H9 (cell line): ENCODE data around the gene ATG5. TPM values are rescaled to one million over a fixed set of nuclear protein-coding genes. Genes with fewer than 3 reads are reported as not detected.

Experiments
- DNase-seq: peaks from one replicate; pipeline ENCODE4 v3.0.0-alpha.2; 2017
- H2AFZ ChIP-seq: one replicate; pipeline ENCODE4 v1.6.1; 2013; ENCODE audit warnings: mild to moderate bottlenecking, low read length, control low read depth, moderate library complexity
- H2AK5ac ChIP-seq: 2 replicates; pipeline ENCODE4 v1.6.1; 2013; ENCODE audit warnings: low read length, control low read depth, mixed read lengths; ENCODE audit not compliant: insufficient read length
- H2BK120ac ChIP-seq: one replicate; pipeline ENCODE4 v1.6.1; 2013; ENCODE audit warnings: low read depth, mild to moderate bottlenecking, low read length, control low read depth, inconsistent platforms; ENCODE audit not compliant: poor library complexity, severe bottlenecking
- H2BK12ac ChIP-seq: 2 replicates; pipeline ENCODE4 v1.6.1; 2013; ENCODE audit warnings: low read length, control low read depth, mixed read lengths, low read depth; ENCODE audit not compliant: insufficient read length
- H2BK15ac ChIP-seq: 2 replicates; pipeline ENCODE4 v1.6.1; 2013; ENCODE audit warnings: low read depth, low read length, control low read depth
- H2BK20ac ChIP-seq: one replicate; pipeline ENCODE4 v1.6.1; 2013; ENCODE audit warnings: low read depth, mild to moderate bottlenecking, low read length, control low read depth, inconsistent platforms; ENCODE audit not compliant: poor library complexity, severe bottlenecking
- H2BK5ac ChIP-seq: 2 replicates; pipeline ENCODE4 v1.6.1; 2013; ENCODE audit warnings: low read length, control low read depth, mixed read lengths; ENCODE audit not compliant: insufficient read length
- H3K14ac ChIP-seq: 2 replicates; pipeline ENCODE4 v1.6.1; 2013; ENCODE audit warnings: low read length, control low read depth; ENCODE audit not compliant: insufficient read depth
- H3K18ac ChIP-seq: 2 replicates; pipeline ENCODE4 v1.6.1; 2013; ENCODE audit warnings: low read depth, mild to moderate bottlenecking, mixed read lengths, low read length, control low read depth; ENCODE audit not compliant: insufficient read length
- H3K23ac ChIP-seq: 2 replicates; pipeline ENCODE4 v1.6.1; 2013; ENCODE audit warnings: low read length, control low read depth, mixed read lengths, low read depth; ENCODE audit not compliant: insufficient read length
- H3K23me2 ChIP-seq: 2 replicates; pipeline ENCODE4 v1.6.1; 2013; ENCODE audit warnings: low read depth, mild to moderate bottlenecking, mixed read lengths, low read length, control low read depth; ENCODE audit not compliant: insufficient read length, poor library complexity, severe bottlenecking
- H3K27ac ChIP-seq: 2 replicates; pipeline ENCODE4 v1.5.1; 2013; ENCODE audit warnings: low read length, control low read depth, mixed read lengths, low read depth; ENCODE audit not compliant: insufficient read length
- H3K27me3 ChIP-seq: 2 replicates; pipeline ENCODE4 v1.6.1; 2013; ENCODE audit warnings: low read length, control low read depth, inconsistent platforms; ENCODE audit not compliant: insufficient read depth
- H3K4ac ChIP-seq: 2 replicates; pipeline ENCODE4 v1.6.1; 2013; ENCODE audit warnings: low read depth, mild to moderate bottlenecking, control low read depth, inconsistent platforms, low read length, moderate library complexity
- H3K4me1 ChIP-seq: 2 replicates; pipeline ENCODE4 v1.6.1; 2013; ENCODE audit warnings: low read length, control low read depth, inconsistent platforms; ENCODE audit not compliant: insufficient read depth
- H3K4me2 ChIP-seq: 2 replicates; pipeline ENCODE4 v1.6.1; 2013; ENCODE audit warnings: low read length, control low read depth, mixed read lengths; ENCODE audit not compliant: insufficient read length, insufficient read depth
- H3K56ac ChIP-seq: 2 replicates; pipeline ENCODE4 v1.6.1; 2013; ENCODE audit warnings: low read depth, mild to moderate bottlenecking, mixed read lengths, low read length, control low read depth; ENCODE audit not compliant: insufficient read length
- H3K79me1 ChIP-seq: 2 replicates; pipeline ENCODE4 v1.6.1; 2013; ENCODE audit warnings: low read depth, mild to moderate bottlenecking, moderate library complexity, low read length, control low read depth, inconsistent platforms; ENCODE audit not compliant: insufficient read depth, poor library complexity, severe bottlenecking
- H3K79me2 ChIP-seq: 2 replicates; pipeline ENCODE4 v1.6.1; 2013; ENCODE audit warnings: low read length, control low read depth, inconsistent platforms; ENCODE audit not compliant: insufficient read depth
- H3K9ac ChIP-seq: 2 replicates; pipeline ENCODE4 v1.6.1; 2013; ENCODE audit warnings: low read length, control low read depth, mixed read lengths; ENCODE audit not compliant: insufficient read length; ENCODE audit errors: extremely low read depth
- H3K9me3 ChIP-seq: one replicate; pipeline ENCODE4 v1.6.1; 2013; ENCODE audit warnings: low read depth, low read length, inconsistent platforms; ENCODE audit not compliant: control insufficient read depth
- H3T11ph ChIP-seq: one replicate; pipeline ENCODE4 v1.6.1; 2013; ENCODE audit warnings: mild to moderate bottlenecking, low read length, control low read depth, inconsistent platforms
- H4K20me1 ChIP-seq: one replicate; pipeline ENCODE4 v1.6.1; 2013; ENCODE audit not compliant: control insufficient read depth, insufficient read length, insufficient read depth
- H4K5ac ChIP-seq: 2 replicates; pipeline ENCODE4 v1.6.1; 2013; ENCODE audit warnings: low read depth, mild to moderate bottlenecking, mixed read lengths, low read length, control low read depth; ENCODE audit not compliant: insufficient read length
- H4K8ac ChIP-seq: replicated peaks from 2 replicates; pipeline ENCODE4 v1.6.1; 2013; ENCODE audit warnings: low read length, control low read depth, mixed read lengths, low read depth; ENCODE audit not compliant: insufficient read length
- H4K91ac ChIP-seq: 2 replicates; pipeline ENCODE4 v1.6.1; 2013; ENCODE audit warnings: low read depth, mild to moderate bottlenecking, moderate library complexity, mixed read lengths, low read length, control low read depth; ENCODE audit not compliant: insufficient read length
- H3K27ac Mint-ChIP-seq, 3 experiments: 2 replicates in 2 of 3; 3 replicates in 1 of 3; pipeline ENCODE4 v1.8.0; 2020 to 2021; ENCODE audit warnings: mixed read lengths in 3 of 3, mild to moderate bottlenecking in 1 of 3, moderate library complexity in 1 of 3
- H3K27me3 Mint-ChIP-seq: 2 replicates; pipeline ENCODE4 v1.8.0; 2021; ENCODE audit warnings: low read depth, mild to moderate bottlenecking, moderate library complexity, mixed read lengths
- H3K36me3 Mint-ChIP-seq, 3 experiments: 2 replicates in 2 of 3; 3 replicates in 1 of 3; pipeline ENCODE4 v1.8.0; 2020 to 2021; ENCODE audit warnings: low read depth in 3 of 3, mixed read lengths in 3 of 3; ENCODE audit not compliant: insufficient read depth in 1 of 3
- H3K4me1 Mint-ChIP-seq, 2 experiments: 2 replicates each; pipeline ENCODE4 v1.8.0; 2020; ENCODE audit warnings: mixed read lengths in 2 of 2
- H3K4me3 Mint-ChIP-seq, 2 experiments: 2 replicates in 1 of 2; 3 replicates in 1 of 2; pipeline ENCODE4 v1.8.0; 2020 to 2021; ENCODE audit warnings: mild to moderate bottlenecking in 2 of 2, mixed read lengths in 2 of 2, moderate library complexity in 1 of 2
- H3K9me3 Mint-ChIP-seq, 2 experiments: 2 replicates in 1 of 2; 3 replicates in 1 of 2; pipeline ENCODE4 v1.8.0; 2020; ENCODE audit warnings: mild to moderate bottlenecking in 2 of 2, mixed read lengths in 2 of 2, moderate library complexity in 1 of 2
- WGBS: extraction: QIAGEN DNeasy Blood & Tissue Kit; methylation state at CpG from one replicate; pipeline ENCODE4 v1.1.7; 2013; ENCODE audit warnings: missing lambda C conversion rate, low lambda C conversion rate, mixed read lengths; ENCODE audit not compliant: insufficient read length; ENCODE audit errors: extremely low coverage; 5-methylcytosine and 5-hydroxymethylcytosine counted together
- total RNA-seq: library from RNA; stranded (reverse); gene quantifications from 2 replicates; pipeline ENCODE4 v1.2.1, GENCODE V29; 2021
- TF ChIP-seq, protein P1 (sequence below): fragments of 200-600 bp; sonication (generic); conservative IDR thresholded peaks from 3 replicates; pipeline ENCODE4 v1.8.0; 2021; ENCODE audit warnings: antibody characterized with exemption, mild to moderate bottlenecking

ATG5 gene
- total RNA-seq, 1 experiment from 2014 or later, result 36.7 TPM

DNA sequence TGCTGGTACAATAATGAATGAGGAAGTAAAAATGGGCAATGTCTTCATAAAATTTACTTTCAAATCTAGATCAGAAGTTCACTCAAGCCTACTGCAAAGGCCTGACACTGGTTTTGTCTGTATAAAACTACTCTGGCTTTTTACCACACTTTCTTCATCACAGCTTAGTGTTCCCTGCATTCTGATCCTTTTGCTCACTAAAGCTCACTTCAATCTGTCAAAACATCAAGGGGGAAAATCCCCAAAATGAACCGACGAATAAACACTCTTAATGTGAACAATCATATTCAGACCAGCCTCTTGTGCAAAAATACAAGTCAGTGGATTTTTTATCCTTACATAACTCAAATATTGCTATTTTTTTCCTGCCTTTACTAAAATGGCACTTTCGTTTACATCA lies 140.9 kb downstream of the ATG5 start:
- Histone ChIP-seq H3K27ac (no peak overlapping the region), H3K14ac (no peak overlapping the region), H3K23me2 (no peaks in the 10 kb centered on the region), H4K8ac (no peak overlapping the region), H2BK5ac (no peak overlapping the region), H3K23ac (no peak overlapping the region), H3K27me3 (no peaks in the 10 kb centered on the region), H3K79me2 (no peaks in the 10 kb centered on the region), H2BK12ac (no peak overlapping the region), H3K18ac (no peak overlapping the region), H3K79me1 (no peaks in the 10 kb centered on the region), H3K4ac (no peak overlapping the region), H3K4me2 (no peak overlapping the region), H3T11ph (no peak overlapping the region), H2BK120ac (no peak overlapping the region), H3K9me3 (no peaks in the 10 kb centered on the region), H2BK15ac (no peak overlapping the region), H4K91ac (no peak overlapping the region), H2BK20ac (no peak overlapping the region), H3K4me1 (no peaks in the 10 kb centered on the region), H4K20me1 (no peaks in the 10 kb centered on the region), H2AK5ac (no peak overlapping the region), H2AFZ (no peak overlapping the region), H3K9ac (no peak overlapping the region), H3K56ac (no peak overlapping the region), H4K5ac (no peak overlapping the region)
- Mint-ChIP-seq H3K27me3 (no peaks in the 10 kb centered on the region), H3K4me1 (peaks cover 9 to 14% of the 10 kb centered on the region in 2 experiments), H3K36me3 (peaks cover 0 to 6% (median 0%) of the 10 kb centered on the region in 3 experiments; a peak in 1 of 7 replicates), H3K9me3 (no peaks in the 10 kb centered on the region), H3K27ac (no peak overlapping the region), H3K4me3 (no peak overlapping the region)
- no peak for DNase-seq
- TF ChIP-seq, protein P1, sequence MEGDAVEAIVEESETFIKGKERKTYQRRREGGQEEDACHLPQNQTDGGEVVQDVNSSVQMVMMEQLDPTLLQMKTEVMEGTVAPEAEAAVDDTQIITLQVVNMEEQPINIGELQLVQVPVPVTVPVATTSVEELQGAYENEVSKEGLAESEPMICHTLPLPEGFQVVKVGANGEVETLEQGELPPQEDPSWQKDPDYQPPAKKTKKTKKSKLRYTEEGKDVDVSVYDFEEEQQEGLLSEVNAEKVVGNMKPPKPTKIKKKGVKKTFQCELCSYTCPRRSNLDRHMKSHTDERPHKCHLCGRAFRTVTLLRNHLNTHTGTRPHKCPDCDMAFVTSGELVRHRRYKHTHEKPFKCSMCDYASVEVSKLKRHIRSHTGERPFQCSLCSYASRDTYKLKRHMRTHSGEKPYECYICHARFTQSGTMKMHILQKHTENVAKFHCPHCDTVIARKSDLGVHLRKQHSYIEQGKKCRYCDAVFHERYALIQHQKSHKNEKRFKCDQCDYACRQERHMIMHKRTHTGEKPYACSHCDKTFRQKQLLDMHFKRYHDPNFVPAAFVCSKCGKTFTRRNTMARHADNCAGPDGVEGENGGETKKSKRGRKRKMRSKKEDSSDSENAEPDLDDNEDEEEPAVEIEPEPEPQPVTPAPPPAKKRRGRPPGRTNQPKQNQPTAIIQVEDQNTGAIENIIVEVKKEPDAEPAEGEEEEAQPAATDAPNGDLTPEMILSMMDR, result no peak
- 100% methylated on average over 1 of the region's 3 CpGs for WGBS
